Lower leg skin (tissue), 4 donors: ENCODE data around the gene MAML1. TPM values are rescaled to one million over a fixed set of nuclear protein-coding genes. Genes with fewer than 3 reads are reported as not detected.

Experiments used
- DNase-seq, 2 donors: peaks; one replicate each; pipeline ENCODE4 v3.0.0-alpha.2; 2019; ENCODE audit warnings: low spot score in 2 of 2
- H3K4me3 ChIP-seq: fragments of 200-600 bp; sonication (generic); 2 replicates; pipeline ENCODE4 v1.5.1; 2017; ENCODE audit warnings: mild to moderate bottlenecking, low read depth; ENCODE audit not compliant: poor library complexity, severe bottlenecking
- POLR2A ChIP-seq, 2 donors: fragments of 450-650 bp; IDR thresholded peaks; one replicate each; pipeline ENCODE4 v1.6.1; 2016 to 2017; ENCODE audit warnings: antibody characterized with exemption in 2 of 2, mild to moderate bottlenecking in 1 of 2, moderate library complexity in 1 of 2
- WGBS, 2 donors: methylation state at CpG; one replicate each; pipeline ENCODE4 v1.1.5; 2018; 5-methylcytosine and 5-hydroxymethylcytosine counted together
- intact Hi-C: fragments of 100-400 bp; cut with DNase I; formaldehyde crosslinking; loops from one replicate; pipeline ENCODE4 v1.15.0; 2023; ENCODE audit warnings: low total_unique reads
- total RNA-seq, 4 donors: library from RNA; depleted of rRNA; stranded (reverse); fragments of >200 nt; gene quantifications; one replicate each; pipeline ENCODE4 v1.1.0, GENCODE V29; 2016
- TF ChIP-seq, protein P1 (sequence below), 3 donors: fragments of 450-650 bp; IDR thresholded peaks; one replicate each; pipeline ENCODE4 v1.5.1; 2016; ENCODE audit warnings: antibody characterized with exemption in 3 of 3, mild to moderate bottlenecking in 3 of 3, moderate library complexity in 2 of 3

The MAML1 gene
- total RNA-seq, 4 donors from 2014 or later = 25.5 to 46.8 (median 31.5) TPM

DNA sequence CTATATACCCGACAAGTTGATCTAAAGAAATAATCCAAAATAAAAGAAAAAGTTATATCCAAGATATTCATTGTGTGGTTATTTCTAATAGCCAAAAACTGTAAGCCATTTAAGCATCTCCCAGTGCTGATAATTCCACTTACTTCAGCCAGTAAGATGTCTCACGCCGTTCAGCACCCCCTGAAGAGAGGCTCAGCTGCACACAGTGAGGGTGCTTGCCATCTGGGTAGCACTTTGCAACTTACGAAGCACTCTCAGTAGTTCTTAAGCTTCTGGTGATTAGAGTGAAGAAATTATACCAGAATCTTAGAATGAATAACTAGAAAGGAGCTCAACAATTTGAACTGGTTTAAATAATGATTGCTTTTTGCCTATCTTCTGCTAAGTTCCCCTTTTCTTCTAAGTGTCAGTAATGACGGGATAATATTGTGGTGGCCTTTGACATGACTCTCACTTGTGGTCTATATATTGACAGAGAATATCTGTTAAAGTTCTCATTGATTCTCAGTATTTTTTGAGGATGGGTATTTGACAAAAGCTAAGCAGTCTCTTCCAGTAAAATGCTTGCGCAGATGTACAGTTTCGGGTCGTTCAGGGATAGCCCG is 35.0 kb downstream of the MAML1 start:
- WGBS, 2 donors = 88 to 89% methylated on average over 9 of the region's 9 CpGs
- intact Hi-C loops = no loop called here
- DNase-seq = no peak
- H3K4me3 ChIP-seq = no peak overlapping the region
- no peak for TF ChIP-seq POLR2A (IDR thresholded peaks at IDR 0.05)
- TF ChIP-seq, protein P1, sequence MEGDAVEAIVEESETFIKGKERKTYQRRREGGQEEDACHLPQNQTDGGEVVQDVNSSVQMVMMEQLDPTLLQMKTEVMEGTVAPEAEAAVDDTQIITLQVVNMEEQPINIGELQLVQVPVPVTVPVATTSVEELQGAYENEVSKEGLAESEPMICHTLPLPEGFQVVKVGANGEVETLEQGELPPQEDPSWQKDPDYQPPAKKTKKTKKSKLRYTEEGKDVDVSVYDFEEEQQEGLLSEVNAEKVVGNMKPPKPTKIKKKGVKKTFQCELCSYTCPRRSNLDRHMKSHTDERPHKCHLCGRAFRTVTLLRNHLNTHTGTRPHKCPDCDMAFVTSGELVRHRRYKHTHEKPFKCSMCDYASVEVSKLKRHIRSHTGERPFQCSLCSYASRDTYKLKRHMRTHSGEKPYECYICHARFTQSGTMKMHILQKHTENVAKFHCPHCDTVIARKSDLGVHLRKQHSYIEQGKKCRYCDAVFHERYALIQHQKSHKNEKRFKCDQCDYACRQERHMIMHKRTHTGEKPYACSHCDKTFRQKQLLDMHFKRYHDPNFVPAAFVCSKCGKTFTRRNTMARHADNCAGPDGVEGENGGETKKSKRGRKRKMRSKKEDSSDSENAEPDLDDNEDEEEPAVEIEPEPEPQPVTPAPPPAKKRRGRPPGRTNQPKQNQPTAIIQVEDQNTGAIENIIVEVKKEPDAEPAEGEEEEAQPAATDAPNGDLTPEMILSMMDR (IDR thresholded peaks at IDR 0.05) = no peak

DNA sequence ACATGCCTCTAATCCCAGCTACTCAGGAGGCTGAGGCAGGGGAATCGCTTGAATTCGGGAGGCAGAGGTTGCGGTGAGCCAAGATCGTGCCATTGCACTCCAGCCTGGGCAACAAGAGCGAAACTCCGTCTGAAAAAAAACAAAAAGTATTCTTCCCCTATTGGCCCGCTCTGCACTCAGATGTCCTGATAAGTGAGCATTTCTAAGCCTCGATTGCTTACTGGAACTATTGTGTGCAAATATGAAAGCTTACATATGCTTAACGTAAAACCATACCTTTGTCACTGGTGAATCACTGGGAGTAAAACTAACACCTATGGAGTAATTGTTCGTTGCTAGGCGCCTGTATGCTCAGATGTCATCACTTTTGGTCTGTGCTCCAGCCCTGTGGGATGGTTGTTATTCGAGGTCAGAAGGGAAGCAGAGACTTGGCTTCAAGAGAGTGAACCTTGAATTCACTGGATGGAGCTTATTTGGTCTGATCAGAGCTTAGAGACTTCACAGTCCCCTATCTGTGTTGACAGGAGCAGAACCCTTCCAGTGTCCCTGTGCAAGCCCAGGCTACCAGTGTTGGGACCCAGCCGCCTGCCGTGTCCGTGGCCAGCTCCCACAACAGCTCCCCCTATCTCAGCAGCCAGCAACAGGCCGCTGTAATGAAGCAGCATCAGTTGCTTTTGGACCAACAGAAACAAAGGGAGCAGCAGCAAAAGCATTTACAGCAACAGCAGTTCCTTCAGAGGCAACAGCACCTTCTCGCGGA is 35.9 kb downstream of the MAML1 start:
- intact Hi-C loops = no loop called here
- 88 to 92% methylated on average over 18 of the region's 18 CpGs for WGBS, 2 donors
- no peak for DNase-seq
- TF ChIP-seq, protein P1 (IDR thresholded peaks at IDR 0.05) = no peak
- no peak for TF ChIP-seq POLR2A (IDR thresholded peaks at IDR 0.05)
- no peak overlapping the region for H3K4me3 ChIP-seq

DNA sequence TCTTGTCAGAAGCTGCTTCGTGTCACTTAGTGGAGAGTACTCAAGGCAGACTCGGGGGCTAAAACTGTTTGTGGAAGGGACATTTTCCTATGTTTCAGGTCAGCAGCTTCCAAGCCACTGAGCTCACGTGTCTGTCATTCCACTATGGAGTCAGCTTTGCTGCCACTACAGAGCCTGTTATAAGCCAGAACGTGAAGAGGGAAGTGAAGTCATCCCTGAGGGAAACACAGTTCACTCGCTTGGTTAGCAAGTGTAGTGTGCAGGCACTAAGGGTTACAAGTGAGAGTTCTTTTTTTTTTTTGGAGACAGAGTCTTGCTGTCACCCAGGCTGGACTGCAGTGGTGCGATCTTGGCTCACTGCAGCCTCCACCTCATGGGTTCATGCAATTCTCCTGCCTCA is 36.6 kb downstream of the MAML1 start:
- DNase-seq = no peak
- WGBS, 2 donors = 73 to 84% methylated on average over 6 of the region's 6 CpGs
- TF ChIP-seq, protein P1 (IDR thresholded peaks at IDR 0.05) = no peak
- no peak for TF ChIP-seq POLR2A (IDR thresholded peaks at IDR 0.05)
- H3K4me3 ChIP-seq = no peak overlapping the region
- intact Hi-C loops = no loop called here

DNA sequence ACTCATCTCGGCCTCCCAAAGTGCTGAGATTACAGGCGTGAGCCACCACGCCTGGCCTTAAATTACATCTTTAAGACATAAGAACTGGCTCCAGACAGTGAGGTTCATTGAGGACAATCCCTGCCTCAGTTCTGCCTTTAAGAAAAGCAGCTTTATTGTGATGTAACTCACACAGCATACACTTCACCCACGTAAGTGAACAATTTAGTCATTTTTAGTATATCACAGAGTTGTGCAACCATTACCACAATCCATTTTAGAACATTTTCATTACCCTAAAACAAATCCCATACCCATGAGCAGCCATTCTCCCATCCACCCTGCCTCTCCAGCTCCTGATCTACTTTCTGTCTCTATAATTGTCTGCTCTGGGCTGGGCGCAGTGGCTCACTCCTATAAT is 37.2 kb downstream of the MAML1 start:
- TF ChIP-seq, protein P1 (IDR thresholded peaks at IDR 0.05) = no peak
- no peak for TF ChIP-seq POLR2A (IDR thresholded peaks at IDR 0.05)
- WGBS, 2 donors = 91 to 94% methylated on average over 5 of the region's 5 CpGs
- intact Hi-C loops = no loop called here
- no peak for DNase-seq
- no peak overlapping the region for H3K4me3 ChIP-seq

DNA sequence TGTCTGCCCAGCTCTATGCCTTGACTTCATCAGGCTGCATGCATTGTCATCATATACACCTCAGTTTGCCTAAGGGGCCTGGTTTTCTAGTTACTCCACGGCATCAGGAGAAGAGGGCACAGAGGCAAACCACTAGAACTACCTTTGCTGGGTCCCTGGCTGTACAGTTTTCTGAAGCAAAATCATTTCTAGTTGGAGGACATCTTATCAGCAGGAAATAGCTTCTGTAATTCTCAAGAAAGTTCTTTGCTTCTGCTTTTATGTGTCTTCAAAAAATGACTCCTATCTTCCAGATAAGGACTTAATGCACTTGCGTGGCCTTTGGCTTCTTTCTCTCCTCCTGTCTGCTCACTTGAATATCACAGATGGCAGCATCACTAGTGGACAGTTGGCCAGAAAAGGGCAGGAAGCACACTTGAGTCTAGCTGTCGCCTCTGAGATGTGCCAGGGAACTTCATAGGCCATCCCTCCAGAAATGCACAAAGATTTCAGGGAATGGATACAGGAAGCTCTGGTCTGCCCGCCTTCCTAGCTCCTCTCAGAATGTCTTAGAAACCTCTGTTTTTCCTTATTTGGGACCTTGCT is 38.8 kb downstream of the MAML1 start:
- intact Hi-C loops = no loop called here
- no peak for TF ChIP-seq POLR2A (IDR thresholded peaks at IDR 0.05)
- TF ChIP-seq, protein P1 (IDR thresholded peaks at IDR 0.05) = no peak
- no peak for DNase-seq
- WGBS, 2 donors = 86 to 94% methylated on average over 4 of the region's 4 CpGs
- no peak overlapping the region for H3K4me3 ChIP-seq
